ENCODE data around the gene BCL2L15.

Gene BCL2L15

GRCh38 chr1:113893267-113893666, 5.9 kb upstream of the BCL2L15 start:
- no peak overlapping the region for H3K27ac Mint-ChIP-seq
- no peak overlapping the region for H3K4me3 Mint-ChIP-seq
- no peak for DNase-seq
- H3K27me3 Mint-ChIP-seq = no peaks in the 10 kb centered on the region
- peaks cover 6% of the 10 kb centered on the region for H3K4me1 Mint-ChIP-seq
- H3K9me3 Mint-ChIP-seq = no peaks in the 10 kb centered on the region
- no peak for ATAC-seq

- peaks cover 11% of the 10 kb centered on the region for H3K4me1 Mint-ChIP-seq
- no peak overlapping the region for H3K4me3 Mint-ChIP-seq
- DNase-seq (no peak), ATAC-seq (no peak)
- no peaks in the 10 kb centered on the region for H3K9me3 Mint-ChIP-seq
- no peak overlapping the region for H3K27ac Mint-ChIP-seq
- no peaks in the 10 kb centered on the region for H3K27me3 Mint-ChIP-seq
Measured at GRCh38 chr1:113891631-113892220, 4.3 kb upstream of the BCL2L15 start.

- no peak overlapping the region for H3K27ac Mint-ChIP-seq
- no peak for DNase-seq
Measured at GRCh38 chr1:113890816-113891215, 3.4 kb upstream of the BCL2L15 start.

GRCh38 chr1:113886417-113887401, 672 bp downstream of the BCL2L15 start:
- peak overlapping the region in 1 of 2 donors; percentile 5 for H3K4me3 Mint-ChIP-seq
- no peaks in the 10 kb centered on the region for H3K27me3 Mint-ChIP-seq

More at GRCh38 chr1:113890816-113891215, 3.4 kb upstream of the BCL2L15 start:
- H3K4me1 Mint-ChIP-seq = peaks cover 16% of the 10 kb centered on the region
- H3K27me3 Mint-ChIP-seq = no peaks in the 10 kb centered on the region
- no peak for ATAC-seq
- H3K9me3 Mint-ChIP-seq = no peaks in the 10 kb centered on the region
- H3K4me3 Mint-ChIP-seq = no peak overlapping the region

GRCh38 chr1:113881661-113882060, 5.7 kb downstream of the BCL2L15 start:
- no peaks in the 10 kb centered on the region for H3K27me3 Mint-ChIP-seq
- ATAC-seq = no peak
- peaks cover 18% of the 10 kb centered on the region for H3K4me1 Mint-ChIP-seq
- no peak overlapping the region for H3K4me3 Mint-ChIP-seq
- H3K27ac Mint-ChIP-seq = no peak overlapping the region
- H3K9me3 Mint-ChIP-seq = no peaks in the 10 kb centered on the region
- no peak for DNase-seq

More at GRCh38 chr1:113886417-113887401, 672 bp downstream of the BCL2L15 start:
- ATAC-seq = no peak
- Mint-ChIP-seq H3K4me1 (peaks cover 16% of the 10 kb centered on the region), H3K27ac (no peak overlapping the region), H3K9me3 (no peaks in the 10 kb centered on the region)
- no peak for DNase-seq

- H3K27me3 Mint-ChIP-seq = no peaks in the 10 kb centered on the region
- H3K9me3 Mint-ChIP-seq = no peaks in the 10 kb centered on the region
- no peak overlapping the region for H3K27ac Mint-ChIP-seq
- no peak for ATAC-seq
- DNase-seq = no peak
- H3K4me1 Mint-ChIP-seq = peaks cover 30% of the 10 kb centered on the region
- no peak overlapping the region for H3K4me3 Mint-ChIP-seq
Measured at GRCh38 chr1:113879739-113880038, 7.7 kb downstream of the BCL2L15 start.

GRCh38 chr1:113876176-113876575, 11.2 kb downstream of the BCL2L15 start:
- no peak for ATAC-seq
- no peak overlapping the region for H3K4me3 Mint-ChIP-seq
- H3K27ac Mint-ChIP-seq = no peak overlapping the region

GRCh38 chr1:113875714-113876113, 11.7 kb downstream of the BCL2L15 start:
- no peak for ATAC-seq
- Mint-ChIP-seq H3K27ac (no peak overlapping the region), H3K4me3 (peak overlapping the region; percentile 13 to 14), H3K4me1 (peaks cover 51% of the 10 kb centered on the region), H3K9me3 (no peaks in the 10 kb centered on the region), H3K27me3 (no peaks in the 10 kb centered on the region)
- DNase-seq = no peak

More at GRCh38 chr1:113876176-113876575, 11.2 kb downstream of the BCL2L15 start:
- H3K9me3 Mint-ChIP-seq = no peaks in the 10 kb centered on the region
- peaks cover 55% of the 10 kb centered on the region for H3K4me1 Mint-ChIP-seq
- no peaks in the 10 kb centered on the region for H3K27me3 Mint-ChIP-seq
- no peak for DNase-seq

- Mint-ChIP-seq H3K4me1 (peaks cover 47% of the 10 kb centered on the region), H3K27me3 (no peaks in the 10 kb centered on the region), H3K9me3 (no peaks in the 10 kb centered on the region), H3K4me3 (peak overlapping the region; percentile 63 to 70), H3K27ac (peak overlapping the region; percentile 89 to 92)
- DNase-seq (peak; percentile 12 to 29), ATAC-seq (peak; percentile 69)
Measured at GRCh38 chr1:113874012-113874879, 13.1 kb downstream of the BCL2L15 start.

- ATAC-seq = peak; percentile 37
Measured at GRCh38 chr1:113872219-113872935, 15.0 kb downstream of the BCL2L15 start.

GRCh38 chr1:113871597-113872113, 15.7 kb downstream of the BCL2L15 start, which contains the start of gene PTPN22:
PTPN22 (minus strand) TSS chr1:113871712.
- ATAC-seq (peak; percentile 95), DNase-seq (peak; percentile 78 to 86)
- Mint-ChIP-seq H3K9me3 (no peaks in the 10 kb centered on the region), H3K4me1 (peaks cover 70% of the 10 kb centered on the region), H3K27me3 (no peaks in the 10 kb centered on the region), H3K27ac (peak within 1 kb of the TSS; percentile 95 to 98), H3K4me3 (peak within 1 kb of the TSS; percentile 86 to 90)

More at GRCh38 chr1:113872219-113872935, 15.0 kb downstream of the BCL2L15 start:
- DNase-seq = peak in 1 of 2 donors; percentile 25
- Mint-ChIP-seq H3K4me1 (peaks cover 65% of the 10 kb centered on the region), H3K27me3 (no peaks in the 10 kb centered on the region), H3K4me3 (peak overlapping the region; percentile 86 to 90), H3K9me3 (no peaks in the 10 kb centered on the region), H3K27ac (peak overlapping the region; percentile 95 to 98)

- DNase-seq (peak in 1 of 2 donors; percentile 31), ATAC-seq (no peak)
- H3K9me3 Mint-ChIP-seq = no peaks in the 10 kb centered on the region
- H3K4me3 Mint-ChIP-seq = peak overlapping the region; percentile 86 to 90
- peak overlapping the region; percentile 95 to 97 for H3K27ac Mint-ChIP-seq
- peaks cover 69% of the 10 kb centered on the region for H3K4me1 Mint-ChIP-seq
- no peaks in the 10 kb centered on the region for H3K27me3 Mint-ChIP-seq
Measured at GRCh38 chr1:113870778-113871177, 16.6 kb downstream of the BCL2L15 start.

GRCh38 chr1:113868387-113869083, 18.8 kb downstream of the BCL2L15 start:
- DNase-seq (no peak), ATAC-seq (peak; percentile 64)
- peak overlapping the region; percentile 96 for H3K27ac Mint-ChIP-seq
- peak overlapping the region; percentile 86 to 90 for H3K4me3 Mint-ChIP-seq
- H3K4me1 Mint-ChIP-seq = peaks cover 63% of the 10 kb centered on the region
- H3K27me3 Mint-ChIP-seq = no peaks in the 10 kb centered on the region
- H3K9me3 Mint-ChIP-seq = no peaks in the 10 kb centered on the region

GRCh38 chr1:113861641-113862040, 25.7 kb downstream of the BCL2L15 start:
- H3K27ac Mint-ChIP-seq = no peak overlapping the region
- no peaks in the 10 kb centered on the region for H3K27me3 Mint-ChIP-seq
- no peak overlapping the region for H3K4me3 Mint-ChIP-seq
- no peaks in the 10 kb centered on the region for H3K9me3 Mint-ChIP-seq
- no peak for ATAC-seq
- no peak for DNase-seq
- peaks cover 71% of the 10 kb centered on the region for H3K4me1 Mint-ChIP-seq

Data from stimulated activated naive CD8-positive, alpha-beta T cell treated with anti-CD3 and anti-CD28 coated beads, Interleukin-15, amount 100 ng/mL, for 72 hours (primary cell).